Breast epithelium (tissue), 3 donors: ENCODE data around the gene AK8.

Source experiments
- POLR2A ChIP-seq: fragments of 450-650 bp; IDR thresholded peaks from one replicate; pipeline ENCODE4 v1.6.1; 2016; ENCODE audit warnings: antibody characterized with exemption, mild to moderate bottlenecking, moderate library complexity
- TF ChIP-seq, protein P1 (sequence below), 3 donors: fragments of 450-650 bp; IDR thresholded peaks; one replicate each; pipeline ENCODE4 v1.5.1; 2016 to 2017; ENCODE audit warnings: antibody characterized with exemption in 3 of 3, mild to moderate bottlenecking in 3 of 3, moderate library complexity in 3 of 3

- TF ChIP-seq, protein P1, sequence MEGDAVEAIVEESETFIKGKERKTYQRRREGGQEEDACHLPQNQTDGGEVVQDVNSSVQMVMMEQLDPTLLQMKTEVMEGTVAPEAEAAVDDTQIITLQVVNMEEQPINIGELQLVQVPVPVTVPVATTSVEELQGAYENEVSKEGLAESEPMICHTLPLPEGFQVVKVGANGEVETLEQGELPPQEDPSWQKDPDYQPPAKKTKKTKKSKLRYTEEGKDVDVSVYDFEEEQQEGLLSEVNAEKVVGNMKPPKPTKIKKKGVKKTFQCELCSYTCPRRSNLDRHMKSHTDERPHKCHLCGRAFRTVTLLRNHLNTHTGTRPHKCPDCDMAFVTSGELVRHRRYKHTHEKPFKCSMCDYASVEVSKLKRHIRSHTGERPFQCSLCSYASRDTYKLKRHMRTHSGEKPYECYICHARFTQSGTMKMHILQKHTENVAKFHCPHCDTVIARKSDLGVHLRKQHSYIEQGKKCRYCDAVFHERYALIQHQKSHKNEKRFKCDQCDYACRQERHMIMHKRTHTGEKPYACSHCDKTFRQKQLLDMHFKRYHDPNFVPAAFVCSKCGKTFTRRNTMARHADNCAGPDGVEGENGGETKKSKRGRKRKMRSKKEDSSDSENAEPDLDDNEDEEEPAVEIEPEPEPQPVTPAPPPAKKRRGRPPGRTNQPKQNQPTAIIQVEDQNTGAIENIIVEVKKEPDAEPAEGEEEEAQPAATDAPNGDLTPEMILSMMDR (IDR thresholded peaks at IDR 0.05) = no peak
- TF ChIP-seq POLR2A = no peak
Measured at GRCh38 chr9:132854832-132855231, 23.3 kb downstream of the AK8 start.
